Natural killer cell (primary cell): ENCODE data around the gene CISD3. TPM values are rescaled to one million over a fixed set of nuclear protein-coding genes. Genes with fewer than 3 reads are reported as not detected.

ENCODE experiments used
- ATAC-seq, 3 donors: fragments of 150-1000 bp in 2 of 3; fragments of 200-7000 bp in 1 of 3; cut with Tn5 transposase; 1 replicate in 1 of 3; 2 replicates in 2 of 3; pipeline ENCODE4 v1.10.0; 2021; ENCODE audit warnings: mild to moderate bottlenecking in 2 of 3, moderate library complexity in 2 of 3
- DNase-seq, 2 donors: peaks; one replicate each; pipeline versions ENCODE4 v3.0.0 to v3.0.0-alpha.2; 2013 to 2021; ENCODE audit warnings: mixed read lengths in 1 of 2
- H3K27ac ChIP-seq: one replicate; pipeline ENCODE4 v1.5.1; 2013; ENCODE audit warnings: mild to moderate bottlenecking, low read length
- H3K27me3 ChIP-seq: one replicate; pipeline ENCODE4 v1.6.1; 2013; ENCODE audit warnings: low read length; ENCODE audit not compliant: control insufficient read depth, insufficient read depth
- H3K36me3 ChIP-seq: one replicate; pipeline ENCODE4 v1.6.1; 2013; ENCODE audit warnings: low read length; ENCODE audit not compliant: control insufficient read depth, insufficient read depth
- H3K4me1 ChIP-seq: one replicate; pipeline ENCODE4 v1.6.1; 2013; ENCODE audit warnings: low read length; ENCODE audit not compliant: control insufficient read depth, insufficient read depth
- H3K4me3 ChIP-seq: one replicate; pipeline ENCODE4 v1.5.1; 2013; ENCODE audit warnings: low read length
- H3K9me3 ChIP-seq: one replicate; pipeline ENCODE4 v1.6.1; 2013; ENCODE audit warnings: low read length; ENCODE audit not compliant: control insufficient read depth, insufficient read depth
- H3K27ac Mint-ChIP-seq, 2 donors: one replicate each; pipeline ENCODE4 v1.8.0; 2022; ENCODE audit warnings: mild to moderate bottlenecking in 2 of 2, mixed read lengths in 2 of 2, moderate library complexity in 1 of 2
- H3K27me3 Mint-ChIP-seq, 2 donors: one replicate each; pipeline ENCODE4 v1.8.0; 2022; ENCODE audit warnings: low read depth in 2 of 2, mixed read lengths in 2 of 2
- H3K36me3 Mint-ChIP-seq: one replicate; pipeline ENCODE4 v1.8.0; 2022; ENCODE audit warnings: mixed read lengths
- H3K4me1 Mint-ChIP-seq, 2 donors: one replicate each; pipeline ENCODE4 v1.8.0; 2022; ENCODE audit warnings: mixed read lengths in 2 of 2
- H3K4me3 Mint-ChIP-seq: one replicate; pipeline ENCODE4 v1.8.0; 2022; ENCODE audit warnings: mild to moderate bottlenecking, moderate library complexity, mixed read lengths
- H3K9me3 Mint-ChIP-seq, 2 donors: one replicate each; pipeline ENCODE4 v1.8.0; 2022; ENCODE audit warnings: mixed read lengths in 2 of 2
- CTCF ChIP-seq: fragments of 200-600 bp; IDR thresholded peaks from one replicate; pipeline ENCODE4 v1.8.0; 2022; ENCODE audit warnings: antibody characterized with exemption
- WGBS: methylation state at CpG from one replicate; pipeline ENCODE4 v1.1.7; 2013; ENCODE audit warnings: missing lambda C conversion rate; ENCODE audit not compliant: insufficient coverage; 5-methylcytosine and 5-hydroxymethylcytosine counted together
- intact Hi-C: fragments of 100-400 bp; cut with micrococcal nuclease; formaldehyde crosslinking; loops from one replicate; pipeline ENCODE4 v1.14.2; 2022
- total RNA-seq, 4 donors: library from RNA; stranded (reverse); fragments of 120-200 nt in 1 of 4; gene quantifications; one replicate each; pipeline versions ENCODE4 v1.2.3 to v1.2.4, GENCODE V29; 2013 to 2022

The CISD3 gene
- 10 to 100 TPM; 32.6 to 37.4 (median 33.9) TPM for total RNA-seq
- 9.2 TPM for total RNA-seq (2013)

GRCh38 chr17:38729886-38730525 lies at the start of gene CISD3:
TSS of gene CISD3 (plus strand) at chr17:38730341. CDS start at chr17:38730359, 18 bp downstream.
- Histone ChIP-seq H3K36me3 (peaks cover 2% of the 10 kb centered on the region), H3K4me1 (peaks cover 83% of the 10 kb centered on the region), H3K27me3 (no peaks in the 10 kb centered on the region), H3K27ac (peak within 1 kb of the TSS; percentile 82), H3K4me3 (peak within 1 kb of the TSS; percentile 69), H3K9me3 (no peaks in the 10 kb centered on the region)
- ATAC-seq (peak; percentile 68 to 89 (median 79)), DNase-seq (peak; percentile 88 to 95)
- Mint-ChIP-seq H3K4me1 (peaks cover 86 to 93% of the 10 kb centered on the region in 2 donors), H3K4me3 (peak within 1 kb of the TSS; percentile 95), H3K27me3 (no peaks in the 10 kb centered on the region), H3K27ac (peak within 1 kb of the TSS; percentile 98 to 99), H3K9me3 (no peaks in the 10 kb centered on the region), H3K36me3 (no peaks in the 10 kb centered on the region)
- under 1% methylated on average over 92 of the region's 92 CpGs for WGBS
- TF ChIP-seq CTCF, result peak; percentile 59
- intact Hi-C loops, result loop anchor here (2.0 to 5.0 kb wide), 2 partner anchors 23 to 422 kb away; partner anchors contain the start of genes PLXDC1 and PSMB3

- Mint-ChIP-seq H3K36me3 (no peaks in the 10 kb centered on the region), H3K4me1 (peaks cover 0 to 5% of the 10 kb centered on the region in 2 donors), H3K4me3 (no peak overlapping the region), H3K27me3 (peaks cover 0 to 7% of the 10 kb centered on the region in 2 donors), H3K27ac (no peak overlapping the region), H3K9me3 (no peaks in the 10 kb centered on the region)
- DNase-seq (no peak), ATAC-seq (no peak)
- H3K27me3 ChIP-seq, result peaks cover under 1% of the 10 kb centered on the region
- H3K9me3 ChIP-seq, result no peaks in the 10 kb centered on the region
- 80% methylated on average over 2 of the region's 3 CpGs for WGBS
- peaks cover 10% of the 10 kb centered on the region for H3K4me1 ChIP-seq
- H3K36me3 ChIP-seq, result no peaks in the 10 kb centered on the region
- H3K4me3 ChIP-seq, result no peak overlapping the region
- no peak for TF ChIP-seq CTCF
- intact Hi-C loops, result no loop called here
- H3K27ac ChIP-seq, result no peak overlapping the region
Measured at GRCh38 chr17:38681096-38681495, 49.0 kb upstream of the CISD3 start.

- intact Hi-C loops, result no loop called here
- Histone ChIP-seq H3K27ac (no peak overlapping the region), H3K4me3 (no peak overlapping the region), H3K9me3 (no peaks in the 10 kb centered on the region), H3K4me1 (no peaks in the 10 kb centered on the region), H3K27me3 (no peaks in the 10 kb centered on the region), H3K36me3 (no peaks in the 10 kb centered on the region)
- H3K27me3 Mint-ChIP-seq, result peaks cover 0 to 7% of the 10 kb centered on the region in 2 donors
- H3K4me3 Mint-ChIP-seq, result no peak overlapping the region
- no peak for DNase-seq
- no peaks in the 10 kb centered on the region for H3K36me3 Mint-ChIP-seq
- no peak overlapping the region for H3K27ac Mint-ChIP-seq
- TF ChIP-seq CTCF, result no peak
- H3K4me1 Mint-ChIP-seq, result peaks cover under 1 to 1% of the 10 kb centered on the region in 2 donors
- H3K9me3 Mint-ChIP-seq, result no peaks in the 10 kb centered on the region
- ATAC-seq, result no peak
- 75% methylated on average over 12 of the region's 12 CpGs for WGBS
Measured at GRCh38 chr17:38685491-38685890, 44.6 kb upstream of the CISD3 start.

GRCh38 chr17:38687286-38687685 lies 42.9 kb upstream of the CISD3 start:
- no peak overlapping the region for H3K27ac ChIP-seq
- no peaks in the 10 kb centered on the region for H3K4me1 ChIP-seq
- no peaks in the 10 kb centered on the region for H3K9me3 ChIP-seq
- intact Hi-C loops, result no loop called here
- no peak overlapping the region for H3K27ac Mint-ChIP-seq
- no peaks in the 10 kb centered on the region for H3K36me3 ChIP-seq
- H3K36me3 Mint-ChIP-seq, result no peaks in the 10 kb centered on the region
- no peak for DNase-seq
- no peaks in the 10 kb centered on the region for H3K9me3 Mint-ChIP-seq
- no peak overlapping the region for H3K4me3 ChIP-seq
- 87% methylated on average over 5 of the region's 5 CpGs for WGBS
- no peak overlapping the region for H3K4me3 Mint-ChIP-seq
- TF ChIP-seq CTCF, result no peak
- H3K27me3 ChIP-seq, result no peaks in the 10 kb centered on the region
- ATAC-seq, result no peak
- peaks cover 6 to 9% of the 10 kb centered on the region in 2 donors for H3K4me1 Mint-ChIP-seq
- H3K27me3 Mint-ChIP-seq, result peaks cover 0 to 7% of the 10 kb centered on the region in 2 donors
